Thyroid gland (tissue), 4 donors: ENCODE data around the gene MYL3.
"Not testable (repeated sequence)": the region's sequence is repeated elsewhere in the genome, so short reads cannot be mapped to it uniquely, and the experiment has no call there.

Experiments used
- POLR2A ChIP-seq, 2 donors: fragments of 450-650 bp; IDR thresholded peaks; one replicate each; pipeline ENCODE4 v1.6.1; 2017; ENCODE audit warnings: antibody characterized with exemption in 2 of 2, mild to moderate bottlenecking in 2 of 2, moderate library complexity in 1 of 2
- TF ChIP-seq, protein P1 (sequence below), 6 experiments: fragments of 200-600 bp in 3 of 6; fragments of 450-650 bp in 3 of 6; sonication (generic) in 3 of 6; IDR thresholded peaks; one replicate each; pipeline ENCODE4 v1.5.1; 2016 to 2019; ENCODE audit warnings: antibody characterized with exemption in 6 of 6, mild to moderate bottlenecking in 2 of 6, inconsistent platforms in 1 of 6, moderate library complexity in 1 of 6

DNA sequence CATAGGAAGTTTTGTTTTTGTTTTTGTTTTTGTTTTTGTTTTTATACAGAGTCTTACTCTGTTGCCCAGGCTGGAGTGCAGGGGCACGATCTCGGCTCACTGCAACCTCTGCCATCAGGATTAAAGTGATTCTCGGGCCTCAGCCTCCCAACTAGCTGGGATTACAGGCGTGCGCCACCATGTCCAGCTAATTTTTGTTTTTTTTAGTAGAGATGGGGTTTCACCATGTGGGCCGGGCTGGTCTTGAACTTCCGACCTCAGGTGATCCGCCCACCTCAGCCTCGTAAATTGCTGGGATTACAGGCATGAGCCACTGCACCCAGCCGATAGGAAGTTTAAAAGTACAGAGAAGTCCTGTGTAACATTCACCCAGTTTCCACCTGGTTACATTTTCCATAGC, 47.7 kb upstream of the MYL3 start:
- TF ChIP-seq, protein P1, sequence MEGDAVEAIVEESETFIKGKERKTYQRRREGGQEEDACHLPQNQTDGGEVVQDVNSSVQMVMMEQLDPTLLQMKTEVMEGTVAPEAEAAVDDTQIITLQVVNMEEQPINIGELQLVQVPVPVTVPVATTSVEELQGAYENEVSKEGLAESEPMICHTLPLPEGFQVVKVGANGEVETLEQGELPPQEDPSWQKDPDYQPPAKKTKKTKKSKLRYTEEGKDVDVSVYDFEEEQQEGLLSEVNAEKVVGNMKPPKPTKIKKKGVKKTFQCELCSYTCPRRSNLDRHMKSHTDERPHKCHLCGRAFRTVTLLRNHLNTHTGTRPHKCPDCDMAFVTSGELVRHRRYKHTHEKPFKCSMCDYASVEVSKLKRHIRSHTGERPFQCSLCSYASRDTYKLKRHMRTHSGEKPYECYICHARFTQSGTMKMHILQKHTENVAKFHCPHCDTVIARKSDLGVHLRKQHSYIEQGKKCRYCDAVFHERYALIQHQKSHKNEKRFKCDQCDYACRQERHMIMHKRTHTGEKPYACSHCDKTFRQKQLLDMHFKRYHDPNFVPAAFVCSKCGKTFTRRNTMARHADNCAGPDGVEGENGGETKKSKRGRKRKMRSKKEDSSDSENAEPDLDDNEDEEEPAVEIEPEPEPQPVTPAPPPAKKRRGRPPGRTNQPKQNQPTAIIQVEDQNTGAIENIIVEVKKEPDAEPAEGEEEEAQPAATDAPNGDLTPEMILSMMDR (IDR thresholded peaks at IDR 0.05), result not testable (repeated sequence)
- TF ChIP-seq POLR2A (IDR thresholded peaks at IDR 0.05), result not testable (repeated sequence)
